ENCODE results near the gene NINJ1. TPM values are rescaled to one million over a fixed set of nuclear protein-coding genes. Genes with fewer than 3 reads are reported as not detected.

Gene NINJ1
- total and polyA plus RNA-seq, 2 of the 13 experiments (the other 11 are each of a cell fraction or from before 2014, with no cell fraction given), result 81.2 to 92.1 TPM

GRCh38 chr9:93134015-93134739 lies at the start of gene NINJ1 (continued):
- TF ChIP-seq ZNF841 (CRISPR knock-in tag; IDR thresholded peaks at IDR 0.05; ENCODE audit: borderline replicate concordance), result no peak
- peak; percentile 25 for TF ChIP-seq YY1 (IDR thresholded peaks at IDR 0.05; ENCODE audit: insufficient read depth, insufficient replicate concordance, low read depth, low read length)
- peak; percentile 16; the same call in 1 of the 2 replicates for TF ChIP-seq ZNF850 (CRISPR knock-in tag; conservative IDR thresholded peaks at IDR 0.05)
- 0 out of 2 replicates have a peak, but pooled peaks have one; percentile 3 for TF ChIP-seq TARDBP (CRISPR knock-in tag; IDR thresholded peaks at IDR 0.05)
- TF ChIP-seq ZNF768 (CRISPR knock-in tag; IDR thresholded peaks at IDR 0.05), result peak; percentile 5; the same call in 1 of the 2 replicates
- no peak for TF ChIP-seq ZNF101 (CRISPR knock-in tag; IDR thresholded peaks at IDR 0.05; ENCODE audit: borderline replicate concordance, low read depth)
- TF ChIP-seq THRA (CRISPR knock-in tag; IDR thresholded peaks at IDR 0.05; ENCODE audit: borderline replicate concordance), result no peak
- no peak for TF ChIP-seq SNRNP70 (IDR thresholded peaks at IDR 0.05; ENCODE audit: low read depth, low read length)
- TF ChIP-seq ZNF44 (CRISPR knock-in tag; IDR thresholded peaks at IDR 0.05), result no peak
- TF ChIP-seq RAD21 (CRISPR knock-in tag; IDR thresholded peaks at IDR 0.05), result peak; percentile 42; the same call in 1 of the 2 replicates
- no peak for TF ChIP-seq AHR (CRISPR knock-in tag; IDR thresholded peaks at IDR 0.05)
- TF ChIP-seq NFAT5 (CRISPR knock-in tag; IDR thresholded peaks at IDR 0.05), result no peak
- TF ChIP-seq NCOA5 (CRISPR knock-in tag; IDR thresholded peaks at IDR 0.05), result no peak
- TF ChIP-seq TEF (CRISPR knock-in tag; IDR thresholded peaks at IDR 0.05), result no peak
- no peak for TF ChIP-seq KDM6A (CRISPR knock-in tag; IDR thresholded peaks at IDR 0.05; ENCODE audit: low read depth)
- TF ChIP-seq ZFP1 (CRISPR knock-in tag; IDR thresholded peaks at IDR 0.05), result 0 out of 2 replicates have a peak, but pooled peaks have one; percentile 42
- TF ChIP-seq, protein P1, sequence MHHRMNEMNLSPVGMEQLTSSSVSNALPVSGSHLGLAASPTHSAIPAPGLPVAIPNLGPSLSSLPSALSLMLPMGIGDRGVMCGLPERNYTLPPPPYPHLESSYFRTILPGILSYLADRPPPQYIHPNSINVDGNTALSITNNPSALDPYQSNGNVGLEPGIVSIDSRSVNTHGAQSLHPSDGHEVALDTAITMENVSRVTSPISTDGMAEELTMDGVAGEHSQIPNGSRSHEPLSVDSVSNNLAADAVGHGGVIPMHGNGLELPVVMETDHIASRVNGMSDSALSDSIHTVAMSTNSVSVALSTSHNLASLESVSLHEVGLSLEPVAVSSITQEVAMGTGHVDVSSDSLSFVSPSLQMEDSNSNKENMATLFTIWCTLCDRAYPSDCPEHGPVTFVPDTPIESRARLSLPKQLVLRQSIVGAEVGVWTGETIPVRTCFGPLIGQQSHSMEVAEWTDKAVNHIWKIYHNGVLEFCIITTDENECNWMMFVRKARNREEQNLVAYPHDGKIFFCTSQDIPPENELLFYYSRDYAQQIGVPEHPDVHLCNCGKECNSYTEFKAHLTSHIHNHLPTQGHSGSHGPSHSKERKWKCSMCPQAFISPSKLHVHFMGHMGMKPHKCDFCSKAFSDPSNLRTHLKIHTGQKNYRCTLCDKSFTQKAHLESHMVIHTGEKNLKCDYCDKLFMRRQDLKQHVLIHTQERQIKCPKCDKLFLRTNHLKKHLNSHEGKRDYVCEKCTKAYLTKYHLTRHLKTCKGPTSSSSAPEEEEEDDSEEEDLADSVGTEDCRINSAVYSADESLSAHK (CRISPR knock-in tag; IDR thresholded peaks at IDR 0.05; ENCODE audit: borderline replicate concordance), result no peak
- TF ChIP-seq PPARG (CRISPR knock-in tag; conservative IDR thresholded peaks at IDR 0.05), result no peak
- no peak for TF ChIP-seq EZH2 (conservative IDR thresholded peaks at IDR 0.05; ENCODE audit: low read depth, low read length)
- no peak; the same call in 1 of the 2 replicates for TF ChIP-seq NR2F6 (IDR thresholded peaks at IDR 0.05)
- TF ChIP-seq NR2F6 (CRISPR knock-in tag; IDR thresholded peaks at IDR 0.05), result peak; percentile 15; the same call in 1 of the 2 replicates
- no peak for TF ChIP-seq RARA (CRISPR knock-in tag; IDR thresholded peaks at IDR 0.05)
